Loucy (cell line): ENCODE data around the gene NDUFS1.

Experiments used
- CTCF ChIP-seq: fragments of 200-600 bp; sonication (generic); conservative IDR thresholded peaks from 2 replicates; pipeline ENCODE4 v1.5.1; 2014; ENCODE audit warnings: mild to moderate bottlenecking, antibody characterized with exemption, low read length
- EZH2phosphoT487 ChIP-seq: fragments of 200-600 bp; IDR thresholded peaks from 2 replicates; pipeline ENCODE4 v1.6.1; 2018; ENCODE audit warnings: antibody characterized with exemption, mild to moderate bottlenecking, moderate library complexity, borderline replicate concordance

GRCh38 chr2:206163251-206163880 is 4.1 kb upstream of the NDUFS1 start:
- no peak for TF ChIP-seq CTCF
- no peak for TF ChIP-seq EZH2phosphoT487
